Measurements from ENCODE around the gene TMA7B.

DNA sequence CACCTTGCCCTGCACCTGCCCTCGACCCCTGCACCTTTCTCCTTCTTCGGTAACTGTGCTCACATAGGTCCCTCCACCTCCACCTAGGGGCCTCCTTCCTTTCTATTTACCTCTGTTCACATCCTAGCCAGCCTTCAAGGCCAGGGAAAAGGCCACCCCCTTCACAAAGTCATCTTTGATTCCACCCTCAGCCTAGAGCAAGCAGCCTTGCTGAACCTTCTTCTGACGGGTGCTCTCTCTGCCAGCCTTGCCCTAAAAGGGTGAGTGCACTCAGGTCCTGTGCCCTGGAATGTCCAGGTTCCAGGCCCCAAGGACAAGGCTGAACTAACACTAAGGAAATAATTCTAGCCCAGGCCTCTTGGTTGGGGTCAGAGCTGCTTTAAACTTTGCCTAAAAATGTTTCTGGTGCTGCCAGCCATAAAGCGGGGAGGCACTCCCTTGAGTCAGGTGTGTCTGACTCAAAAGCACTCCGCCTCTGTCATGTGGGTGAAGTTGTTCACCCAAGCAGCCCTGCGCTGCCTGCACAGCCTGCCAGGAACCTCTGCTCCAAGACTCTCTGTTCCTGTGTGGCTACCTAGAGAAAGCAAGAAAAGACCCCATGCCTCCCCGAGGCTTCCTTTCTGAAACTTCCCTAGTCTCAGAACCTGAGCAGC lies 25.3 kb downstream of the TMA7B start:
- no peak for TF ChIP-seq POLR2A (IDR thresholded peaks at IDR 0.05)
- TF ChIP-seq, protein P1, sequence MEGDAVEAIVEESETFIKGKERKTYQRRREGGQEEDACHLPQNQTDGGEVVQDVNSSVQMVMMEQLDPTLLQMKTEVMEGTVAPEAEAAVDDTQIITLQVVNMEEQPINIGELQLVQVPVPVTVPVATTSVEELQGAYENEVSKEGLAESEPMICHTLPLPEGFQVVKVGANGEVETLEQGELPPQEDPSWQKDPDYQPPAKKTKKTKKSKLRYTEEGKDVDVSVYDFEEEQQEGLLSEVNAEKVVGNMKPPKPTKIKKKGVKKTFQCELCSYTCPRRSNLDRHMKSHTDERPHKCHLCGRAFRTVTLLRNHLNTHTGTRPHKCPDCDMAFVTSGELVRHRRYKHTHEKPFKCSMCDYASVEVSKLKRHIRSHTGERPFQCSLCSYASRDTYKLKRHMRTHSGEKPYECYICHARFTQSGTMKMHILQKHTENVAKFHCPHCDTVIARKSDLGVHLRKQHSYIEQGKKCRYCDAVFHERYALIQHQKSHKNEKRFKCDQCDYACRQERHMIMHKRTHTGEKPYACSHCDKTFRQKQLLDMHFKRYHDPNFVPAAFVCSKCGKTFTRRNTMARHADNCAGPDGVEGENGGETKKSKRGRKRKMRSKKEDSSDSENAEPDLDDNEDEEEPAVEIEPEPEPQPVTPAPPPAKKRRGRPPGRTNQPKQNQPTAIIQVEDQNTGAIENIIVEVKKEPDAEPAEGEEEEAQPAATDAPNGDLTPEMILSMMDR (IDR thresholded peaks at IDR 0.05), result no peak

Measured in Peyer's patch (tissue), 4 donors.